WERI-Rb-1 (cell line): ENCODE measurements around the gene SYNJ2.

Experiments
- DNase-seq: peaks from one replicate; pipeline ENCODE4 v3.0.0-alpha.2; 2020
- H3K27ac ChIP-seq: fragments of 250-450 bp; sonication (Bioruptor Pico); 2 replicates; pipeline ENCODE4 v1.5.1; 2020; ENCODE audit warnings: mild to moderate bottlenecking, moderate library complexity
- H3K27me3 ChIP-seq: fragments of 250-450 bp; sonication (Bioruptor Pico); 2 replicates; pipeline ENCODE4 v1.5.1; 2021; ENCODE audit warnings: mild to moderate bottlenecking, low read depth, moderate library complexity; ENCODE audit not compliant: insufficient read depth, severe bottlenecking
- H3K36me3 ChIP-seq: fragments of 250-450 bp; sonication (Bioruptor Pico); 2 replicates; pipeline ENCODE4 v1.5.1; 2020; ENCODE audit warnings: mild to moderate bottlenecking, moderate library complexity
- H3K4me3 ChIP-seq: 2 replicates; pipeline ENCODE4 v1.5.1; 2011; ENCODE audit warnings: low read depth, mild to moderate bottlenecking, control low read depth, low read length
- H3K9me3 ChIP-seq: fragments of 250-450 bp; sonication (Bioruptor Pico); 2 replicates; pipeline ENCODE4 v1.5.1; 2021; ENCODE audit warnings: mild to moderate bottlenecking, moderate library complexity; ENCODE audit not compliant: severe bottlenecking
- CTCF ChIP-seq: IDR thresholded peaks from 2 replicates; pipeline ENCODE4 v1.5.1; 2011; ENCODE audit warnings: low read depth, mild to moderate bottlenecking, control low read depth, inconsistent platforms, low read length

The SYNJ2 gene

GRCh38 chr6:158083455-158084325 lies 102.0 kb downstream of the SYNJ2 start:
- DNase-seq = no peak
- Histone ChIP-seq H3K36me3 (peaks cover 37% of the 10 kb centered on the region), H3K9me3 (no peaks in the 10 kb centered on the region), H3K4me3 (no peak overlapping the region), H3K27me3 (no peaks in the 10 kb centered on the region), H3K27ac (no peak overlapping the region)
- no peak for TF ChIP-seq CTCF

- TF ChIP-seq CTCF = no peak
- H3K27ac ChIP-seq = no peak overlapping the region
- H3K9me3 ChIP-seq = no peaks in the 10 kb centered on the region
- DNase-seq = no peak
- H3K27me3 ChIP-seq = no peaks in the 10 kb centered on the region
- peaks cover 34% of the 10 kb centered on the region for H3K36me3 ChIP-seq
- H3K4me3 ChIP-seq = no peak overlapping the region
Measured at GRCh38 chr6:158085261-158086053, 103.8 kb downstream of the SYNJ2 start.

- H3K4me3 ChIP-seq = no peak overlapping the region
- DNase-seq = no peak
- TF ChIP-seq CTCF = no peak
- H3K27me3 ChIP-seq = no peaks in the 10 kb centered on the region
- H3K9me3 ChIP-seq = no peaks in the 10 kb centered on the region
- H3K36me3 ChIP-seq = peaks cover 33% of the 10 kb centered on the region
- no peak overlapping the region for H3K27ac ChIP-seq
Measured at GRCh38 chr6:158086054-158086503, 104.4 kb downstream of the SYNJ2 start.

GRCh38 chr6:158086504-158087223 lies 105.0 kb downstream of the SYNJ2 start:
- H3K27me3 ChIP-seq = no peaks in the 10 kb centered on the region
- H3K36me3 ChIP-seq = peaks cover 29% of the 10 kb centered on the region
- H3K9me3 ChIP-seq = no peaks in the 10 kb centered on the region
- TF ChIP-seq CTCF = no peak
- H3K27ac ChIP-seq = no peak overlapping the region
- DNase-seq = no peak
- no peak overlapping the region for H3K4me3 ChIP-seq

- Histone ChIP-seq H3K36me3 (peaks cover 30% of the 10 kb centered on the region), H3K4me3 (no peak overlapping the region), H3K9me3 (no peaks in the 10 kb centered on the region), H3K27ac (no peak overlapping the region), H3K27me3 (no peaks in the 10 kb centered on the region)
- no peak for DNase-seq
- no peak for TF ChIP-seq CTCF
Measured at GRCh38 chr6:158087224-158087867, 105.7 kb downstream of the SYNJ2 start.
